CD4-positive, alpha-beta T cell (primary cell): Measurements from ENCODE around the gene ESR1. TPM values are rescaled to one million over a fixed set of nuclear protein-coding genes. Genes with fewer than 3 reads are reported as not detected.
A peak's percentile ranks its signal among the peaks of the same experiment; 100 is the strongest.

Source experiments
- ATAC-seq: fragments of 200-7000 bp; cut with Tn5 transposase; one replicate; pipeline ENCODE4 v1.10.0; 2022; ENCODE audit warnings: mild to moderate bottlenecking; ENCODE audit not compliant: poor library complexity
- CTCF ChIA-PET: fragments of 350-600 bp; sonication (Branson Sonifier 250); formaldehyde crosslinking; loops from one replicate; lab custom pipeline; 2021; ENCODE audit warnings: antibody characterized with exemption, inconsistent platforms; lab: Charles Lee
- POLR2A ChIA-PET: fragments of 350-600 bp; sonication (Branson Sonifier 250); formaldehyde crosslinking; loops from one replicate; lab custom pipeline; 2021; ENCODE audit warnings: antibody characterized with exemption, inconsistent platforms; lab: Charles Lee
- DNase-seq, 14 experiments: peaks; one replicate each; pipeline ENCODE4 v3.0.0-alpha.2; 2013 to 2020; ENCODE audit warnings: mixed read lengths in 2 of 14
- H3K27ac ChIP-seq, 2 donors: one replicate each; pipeline versions ENCODE4 v1.5.1 to v1.7.0; 2013; ENCODE audit warnings: low read length in 2 of 2, low read depth in 1 of 2, mild to moderate bottlenecking in 1 of 2
- H3K27me3 ChIP-seq, 2 experiments: 1 replicate in 1 of 2; 2 replicates in 1 of 2; pipeline versions ENCODE4 v1.6.1 to v1.7.0; 2013; ENCODE audit warnings: low read length in 2 of 2, control low read depth in 1 of 2, mild to moderate bottlenecking in 1 of 2, moderate library complexity in 1 of 2; ENCODE audit not compliant: insufficient read depth in 2 of 2, control insufficient read depth in 1 of 2
- H3K36me3 ChIP-seq: one replicate; pipeline ENCODE4 v1.6.1; 2013; ENCODE audit warnings: low read length, control low read depth; ENCODE audit not compliant: insufficient read depth
- H3K4me1 ChIP-seq: one replicate; pipeline ENCODE4 v1.6.1; 2013; ENCODE audit warnings: low read length, control low read depth; ENCODE audit not compliant: insufficient read depth
- H3K4me3 ChIP-seq: one replicate; pipeline ENCODE4 v1.5.1; 2013; ENCODE audit warnings: mild to moderate bottlenecking, low read length, moderate library complexity
- H3K9me3 ChIP-seq, 2 experiments: 1 replicate in 1 of 2; 2 replicates in 1 of 2; pipeline versions ENCODE4 v1.6.1 to v1.7.0; 2013; ENCODE audit warnings: low read length in 2 of 2, mild to moderate bottlenecking in 2 of 2, control low read depth in 1 of 2, moderate library complexity in 1 of 2; ENCODE audit not compliant: control insufficient read depth in 1 of 2, insufficient read depth in 1 of 2
- H3K27ac Mint-ChIP-seq: one replicate; pipeline ENCODE4 v1.8.0; 2020; ENCODE audit warnings: mixed read lengths
- H3K27me3 Mint-ChIP-seq: one replicate; pipeline ENCODE4 v1.8.0; 2021; ENCODE audit warnings: mixed read lengths
- H3K36me3 Mint-ChIP-seq: one replicate; pipeline ENCODE4 v1.8.0; 2021; ENCODE audit warnings: low read depth, mixed read lengths
- H3K4me1 Mint-ChIP-seq: one replicate; pipeline ENCODE4 v1.8.0; 2021; ENCODE audit warnings: low read depth, mixed read lengths
- H3K4me3 Mint-ChIP-seq: one replicate; pipeline ENCODE4 v1.8.0; 2020; ENCODE audit warnings: mild to moderate bottlenecking, mixed read lengths
- H3K9me3 Mint-ChIP-seq: one replicate; pipeline ENCODE4 v1.8.0; 2020; ENCODE audit warnings: mixed read lengths
- CTCF ChIP-seq: fragments of 200-600 bp; IDR thresholded peaks from one replicate; pipeline ENCODE4 v1.8.0; 2022; ENCODE audit warnings: antibody characterized with exemption, mild to moderate bottlenecking
- intact Hi-C, 2 experiments: fragments of 100-400 bp; cut with DNase I in 1 of 2; cut with micrococcal nuclease in 1 of 2; formaldehyde crosslinking; loops; one replicate each; pipeline versions ENCODE4 v1.15.1 to v1.9.0; 2023 to 2025; cut with DNase I, micrococcal nuclease
- total RNA-seq, 174 experiments: library from RNA in 2 of 174; stranded (reverse) in 2 of 174; gene quantifications; one replicate each; pipeline ENCODE4 v1.2.3 and lab custom pipeline; 2021 to 2026

The ESR1 gene
- total RNA-seq, 2 experiments from 2014 or later: 2.6 to 2.8 TPM

- POLR2A ChIA-PET: no interaction called here
- Histone ChIP-seq H3K9me3 (no peaks in the 10 kb centered on the region), H3K4me1 (no peaks in the 10 kb centered on the region), H3K36me3 (no peaks in the 10 kb centered on the region), H3K27ac (no peak overlapping the region), H3K4me3 (no peak overlapping the region), H3K27me3 (no peaks in the 10 kb centered on the region)
- DNase-seq (no peak), ATAC-seq (no peak)
- Mint-ChIP-seq H3K27ac (peak overlapping the region; percentile 6), H3K9me3 (no peaks in the 10 kb centered on the region), H3K27me3 (peaks cover 10% of the 10 kb centered on the region), H3K36me3 (no peaks in the 10 kb centered on the region), H3K4me3 (no peak overlapping the region), H3K4me1 (peaks cover 30% of the 10 kb centered on the region)
- no peak for TF ChIP-seq CTCF
- intact Hi-C loops: loop anchor here in 1 of 2 experiments (2.0 to 10.0 kb wide), 3 partner anchors 362 to 592 kb away; no protein-coding TSS in a partner anchor
- CTCF ChIA-PET: no interaction called here
Measured at GRCh38 chr6:151762817-151763216, 44.7 kb upstream of the ESR1 start.

- Histone ChIP-seq H3K36me3 (no peaks in the 10 kb centered on the region), H3K4me1 (no peaks in the 10 kb centered on the region), H3K9me3 (no peaks in the 10 kb centered on the region), H3K27me3 (no peaks in the 10 kb centered on the region), H3K4me3 (no peak overlapping the region), H3K27ac (no peak overlapping the region)
- H3K36me3 Mint-ChIP-seq: no peaks in the 10 kb centered on the region
- peaks cover 25% of the 10 kb centered on the region for H3K4me1 Mint-ChIP-seq
- intact Hi-C loops: loop anchor here in 1 of 2 experiments (2.0 to 10.0 kb wide), 3 partner anchors 361 to 591 kb away; no protein-coding TSS in a partner anchor
- no peaks in the 10 kb centered on the region for H3K9me3 Mint-ChIP-seq
- no peak for ATAC-seq
- DNase-seq: no peak
- TF ChIP-seq CTCF: no peak
- ChIA-PET CTCF (no interaction called here), POLR2A (no interaction called here)
- peak overlapping the region; percentile 6 for H3K4me3 Mint-ChIP-seq
- H3K27me3 Mint-ChIP-seq: peaks cover 10% of the 10 kb centered on the region
- peak overlapping the region; percentile 6 for H3K27ac Mint-ChIP-seq
Measured at GRCh38 chr6:151763303-151763702, 44.2 kb upstream of the ESR1 start.

GRCh38 chr6:151763938-151764680 lies 43.4 kb upstream of the ESR1 start:
- CTCF ChIA-PET: no interaction called here
- peaks cover 24% of the 10 kb centered on the region for H3K4me1 Mint-ChIP-seq
- DNase-seq: peak in 9 of 14 experiments; percentile 3 to 49 (median 19)
- no peaks in the 10 kb centered on the region for H3K4me1 ChIP-seq
- peak overlapping the region; percentile 10 for H3K4me3 Mint-ChIP-seq
- H3K36me3 ChIP-seq: no peaks in the 10 kb centered on the region
- no peaks in the 10 kb centered on the region for H3K9me3 Mint-ChIP-seq
- peak; percentile 40 for TF ChIP-seq CTCF
- peaks cover 10% of the 10 kb centered on the region for H3K27me3 Mint-ChIP-seq
- POLR2A ChIA-PET: interaction anchor here (0.9 kb wide), 1 partner anchor 58 kb away, joined by 3 read pairs; no protein-coding TSS in a partner anchor
- no peak overlapping the region for H3K4me3 ChIP-seq
- intact Hi-C loops: loop anchor here in 1 of 2 experiments (2.0 to 10.0 kb wide), 3 partner anchors 361 to 591 kb away; no protein-coding TSS in a partner anchor
- no peaks in the 10 kb centered on the region for H3K27me3 ChIP-seq
- no peak overlapping the region for H3K27ac ChIP-seq
- peak; percentile 75 for ATAC-seq
- H3K27ac Mint-ChIP-seq: no peak overlapping the region
- no peaks in the 10 kb centered on the region for H3K9me3 ChIP-seq
- H3K36me3 Mint-ChIP-seq: no peaks in the 10 kb centered on the region
